LNCAP (cell line): ENCODE data around the gene NADSYN1.

Experiments
- CTCF ChIP-seq: fragments of 450-650 bp; IDR thresholded peaks from 2 replicates; pipeline ENCODE4 v1.5.1; 2017; ENCODE audit warnings: mild to moderate bottlenecking

NADSYN1 gene

DNA sequence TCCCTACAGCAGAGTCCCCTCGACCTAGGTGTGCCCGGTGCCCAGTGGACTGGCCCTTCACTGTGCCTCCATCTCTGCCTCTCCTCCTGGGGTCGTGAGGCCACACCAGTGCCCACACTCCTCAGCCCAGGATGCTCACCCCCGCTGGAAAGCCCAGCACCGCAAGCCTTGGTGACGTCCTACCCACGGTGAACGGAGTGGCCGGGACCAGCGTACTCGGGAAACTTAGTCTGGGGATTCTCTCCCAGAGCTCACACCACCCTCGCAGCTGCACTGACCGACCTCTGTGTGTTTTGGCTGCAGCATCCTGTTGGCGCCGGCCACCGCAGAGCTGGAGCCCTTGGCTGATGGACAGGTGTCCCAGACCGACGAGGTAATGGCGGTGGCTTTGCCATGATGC is 38.5 kb downstream of the NADSYN1 start:
- no peak for TF ChIP-seq CTCF

GRCh38 chr11:71491940-71492339 is 38.9 kb downstream of the NADSYN1 start:
- no peak for TF ChIP-seq CTCF

DNA sequence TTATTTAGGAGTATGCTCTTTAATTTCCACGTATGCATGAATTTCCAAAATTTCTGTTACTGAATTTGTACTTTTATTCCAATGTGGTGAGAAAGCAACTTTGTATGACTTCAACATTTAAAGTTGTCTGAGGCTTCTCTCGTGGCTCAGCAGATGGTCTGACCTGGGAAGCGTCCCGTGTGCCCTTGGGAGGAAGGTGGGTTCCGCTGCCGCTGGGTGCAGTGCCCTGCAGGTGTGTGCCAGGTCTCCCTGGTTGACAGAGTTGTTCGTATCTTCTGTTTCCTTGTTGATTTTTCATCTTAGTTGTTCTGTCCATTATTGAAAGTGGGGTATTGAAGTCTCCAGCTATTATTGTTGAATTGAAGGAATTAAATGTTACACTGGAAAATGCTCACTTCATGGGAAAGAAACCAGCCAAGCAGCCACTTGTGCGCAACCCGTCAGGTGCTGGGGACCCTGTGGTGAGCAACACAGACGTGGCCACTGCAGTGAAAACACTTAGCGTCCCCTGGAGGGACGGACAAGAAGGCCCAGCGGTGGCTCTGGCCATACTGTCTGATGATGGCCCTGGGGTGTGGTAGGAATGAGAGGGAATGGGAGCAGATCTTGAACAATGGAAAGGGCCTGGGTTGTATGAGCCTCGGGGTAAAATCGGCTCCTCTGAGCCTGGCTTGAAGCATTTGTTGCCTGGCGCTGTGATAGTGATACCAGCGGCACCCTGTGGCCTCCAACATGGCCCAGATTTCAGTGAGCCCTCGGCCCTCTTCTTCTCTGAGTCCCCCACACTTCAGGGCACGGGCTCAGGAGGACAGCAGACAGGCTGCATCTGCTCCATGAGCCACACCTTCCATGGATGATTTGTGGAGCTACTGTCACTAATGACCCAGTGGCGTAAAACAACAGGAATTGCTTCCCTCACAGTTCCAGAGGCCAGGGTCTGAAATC is 42.6 kb downstream of the NADSYN1 start:
- TF ChIP-seq CTCF = no peak

GRCh38 chr11:71496421-71496820 is 43.4 kb downstream of the NADSYN1 start:
- no peak for TF ChIP-seq CTCF

DNA sequence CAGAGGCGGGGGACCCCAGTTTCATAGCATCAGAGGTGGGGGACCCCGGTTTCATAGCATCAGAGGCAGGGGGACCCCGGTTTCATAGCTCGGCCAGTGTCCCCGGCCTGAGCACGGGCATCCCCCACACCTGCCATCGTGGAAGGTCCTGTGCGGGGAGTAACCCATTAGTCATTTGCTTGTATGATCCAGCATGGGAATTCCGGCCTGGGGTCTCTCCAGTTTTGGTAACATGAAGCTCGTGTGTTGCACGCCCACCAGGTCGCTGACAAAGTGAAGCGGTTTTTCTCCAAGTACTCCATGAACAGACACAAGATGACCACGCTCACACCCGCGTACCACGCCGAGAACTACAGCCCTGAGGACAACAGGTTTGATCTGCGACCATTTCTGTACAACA is 45.1 kb downstream of the NADSYN1 start:
- TF ChIP-seq CTCF = no peak

- TF ChIP-seq CTCF = no peak
Measured at GRCh38 chr11:71499125-71499524, 46.1 kb downstream of the NADSYN1 start.

- TF ChIP-seq CTCF = no peak
Measured at GRCh38 chr11:71499546-71499945, 46.5 kb downstream of the NADSYN1 start.
